ENCODE results near the gene ORAI3. TPM values are rescaled to one million over a fixed set of nuclear protein-coding genes. Genes with fewer than 3 reads are reported as not detected.

ORAI3 gene
- total RNA-seq, 1 donor from 2014 or later = 27.0 TPM

GRCh38 chr16:30982548-30983288 is 33.9 kb downstream of the ORAI3 start:
- peak in 1 of 2 donors; percentile 85 for DNase-seq (ENCODE audit: extremely low spot score in 2 of 2)
- peaks cover 13% of the 10 kb centered on the region for H3K4me1 ChIP-seq
- H3K36me3 ChIP-seq = peaks cover 0 to 46% of the 10 kb centered on the region in 2 donors
- H3K27ac ChIP-seq = no peak overlapping the region
- intact Hi-C loops (cut with DNase I) = loop anchor here (5.0 to 10.0 kb wide), 2 partner anchors 92 to 885 kb away; partner anchors contain the start of genes ZNF646 and ZNF668
- H3K9me3 ChIP-seq = no peaks in the 10 kb centered on the region
- no peak overlapping the region for H3K4me3 ChIP-seq
- no peaks in the 10 kb centered on the region for H3K27me3 ChIP-seq
- TF ChIP-seq POLR2A (IDR thresholded peaks at IDR 0.05) (no peak), POLR2AphosphoS5 (IDR thresholded peaks at IDR 0.05; ENCODE audit: insufficient read depth in 1 of 2, low read depth in 1 of 2) (no peak)
- TF ChIP-seq, protein P1, sequence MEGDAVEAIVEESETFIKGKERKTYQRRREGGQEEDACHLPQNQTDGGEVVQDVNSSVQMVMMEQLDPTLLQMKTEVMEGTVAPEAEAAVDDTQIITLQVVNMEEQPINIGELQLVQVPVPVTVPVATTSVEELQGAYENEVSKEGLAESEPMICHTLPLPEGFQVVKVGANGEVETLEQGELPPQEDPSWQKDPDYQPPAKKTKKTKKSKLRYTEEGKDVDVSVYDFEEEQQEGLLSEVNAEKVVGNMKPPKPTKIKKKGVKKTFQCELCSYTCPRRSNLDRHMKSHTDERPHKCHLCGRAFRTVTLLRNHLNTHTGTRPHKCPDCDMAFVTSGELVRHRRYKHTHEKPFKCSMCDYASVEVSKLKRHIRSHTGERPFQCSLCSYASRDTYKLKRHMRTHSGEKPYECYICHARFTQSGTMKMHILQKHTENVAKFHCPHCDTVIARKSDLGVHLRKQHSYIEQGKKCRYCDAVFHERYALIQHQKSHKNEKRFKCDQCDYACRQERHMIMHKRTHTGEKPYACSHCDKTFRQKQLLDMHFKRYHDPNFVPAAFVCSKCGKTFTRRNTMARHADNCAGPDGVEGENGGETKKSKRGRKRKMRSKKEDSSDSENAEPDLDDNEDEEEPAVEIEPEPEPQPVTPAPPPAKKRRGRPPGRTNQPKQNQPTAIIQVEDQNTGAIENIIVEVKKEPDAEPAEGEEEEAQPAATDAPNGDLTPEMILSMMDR (IDR thresholded peaks at IDR 0.05) = no peak

GRCh38 chr16:30983289-30983889 is 34.5 kb downstream of the ORAI3 start:
- H3K27ac ChIP-seq = no peak overlapping the region
- intact Hi-C loops (cut with DNase I) = loop anchor here (5.0 to 10.0 kb wide), 2 partner anchors 91 to 884 kb away; partner anchors contain the start of genes ZNF646 and ZNF668

GRCh38 chr16:30983898-30984610 is 35.2 kb downstream of the ORAI3 start:
- TF ChIP-seq POLR2AphosphoS5 (IDR thresholded peaks at IDR 0.05; ENCODE audit: insufficient read depth in 1 of 2, low read depth in 1 of 2) = no peak
- TF ChIP-seq POLR2A (IDR thresholded peaks at IDR 0.05) = no peak
- TF ChIP-seq, protein P1 (IDR thresholded peaks at IDR 0.05) = no peak
- Histone ChIP-seq H3K27ac (no peak overlapping the region), H3K27me3 (no peaks in the 10 kb centered on the region), H3K4me3 (no peak overlapping the region), H3K36me3 (peaks cover 0 to 37% of the 10 kb centered on the region in 2 donors), H3K9me3 (no peaks in the 10 kb centered on the region), H3K4me1 (peaks cover 13% of the 10 kb centered on the region)
- intact Hi-C loops (cut with DNase I) = loop anchor here (5.0 to 10.0 kb wide), 2 partner anchors 91 to 883 kb away; partner anchors contain the start of genes ZNF646 and ZNF668
- DNase-seq (ENCODE audit: extremely low spot score in 2 of 2) = peak in 1 of 2 donors; percentile 85

More at GRCh38 chr16:30983289-30983889, 34.5 kb downstream of the ORAI3 start:
- Histone ChIP-seq H3K4me3 (no peak overlapping the region), H3K27me3 (no peaks in the 10 kb centered on the region), H3K9me3 (no peaks in the 10 kb centered on the region), H3K36me3 (peaks cover 0 to 42% of the 10 kb centered on the region in 2 donors), H3K4me1 (peaks cover 13% of the 10 kb centered on the region)
- peak in 1 of 2 donors; percentile 85 for DNase-seq (ENCODE audit: extremely low spot score in 2 of 2)
- TF ChIP-seq POLR2A (IDR thresholded peaks at IDR 0.05) (no peak), POLR2AphosphoS5 (IDR thresholded peaks at IDR 0.05; ENCODE audit: insufficient read depth in 1 of 2, low read depth in 1 of 2) (no peak)
- TF ChIP-seq, protein P1 (IDR thresholded peaks at IDR 0.05) = no peak

- H3K4me3 ChIP-seq = peak within 1 kb of the TSS; percentile 39 to 51
- H3K4me1 ChIP-seq = peaks cover 13% of the 10 kb centered on the region
- H3K36me3 ChIP-seq = peaks cover 0 to 29% of the 10 kb centered on the region in 2 donors
- intact Hi-C loops (cut with DNase I) = loop anchor here (5.0 to 10.0 kb wide), 4 partner anchors 90 to 882 kb away; partner anchors contain the start of genes ZNF646, ZNF668 and ZNF843
- peak in 1 of 2 donors; percentile 90 for DNase-seq (ENCODE audit: extremely low spot score in 2 of 2)
- H3K27ac ChIP-seq = peak within 1 kb of the TSS; percentile 15
- no peaks in the 10 kb centered on the region for H3K9me3 ChIP-seq
- TF ChIP-seq, protein P1 (IDR thresholded peaks at IDR 0.05) = peak; percentile 90 to 96 (median 93)
- no peak for TF ChIP-seq POLR2A (IDR thresholded peaks at IDR 0.05)
- peak; percentile 60 to 65 for TF ChIP-seq POLR2AphosphoS5 (IDR thresholded peaks at IDR 0.05; ENCODE audit: insufficient read depth in 1 of 2, low read depth in 1 of 2)
- no peaks in the 10 kb centered on the region for H3K27me3 ChIP-seq
These were observed 36.0 kb downstream of the ORAI3 start, which contains the start of gene HSD3B7 for GRCh38 chr16:30984669-30985400. Gene HSD3B7, plus strand, starts transcription at chr16:30985207. Its CDS starts 452 bp downstream, at chr16:30985659.

All from vagina (tissue), 2 donors.